Mesothelial cell of epicardium (in vitro differentiated cells): ENCODE measurements around the gene USP11. TPM values are rescaled to one million over a fixed set of nuclear protein-coding genes. Genes with fewer than 3 reads are reported as not detected.

ENCODE experiments used
- DNase-seq, 2 experiments: peaks; one replicate each; pipeline ENCODE4 v3.0.0; 2021; ENCODE audit warnings: low spot score in 2 of 2; ENCODE audit not compliant: unreplicated experiment in 2 of 2
- H3K27ac Mint-ChIP-seq: 2 replicates; pipeline ENCODE4 v1.8.0; 2021; ENCODE audit warnings: mixed read lengths
- H3K27me3 Mint-ChIP-seq: 2 replicates; pipeline ENCODE4 v1.8.0; 2021; ENCODE audit warnings: low read depth, mixed read lengths
- H3K36me3 Mint-ChIP-seq: 2 replicates; pipeline ENCODE4 v1.8.0; 2021; ENCODE audit warnings: mixed read lengths
- H3K4me1 Mint-ChIP-seq: 2 replicates; pipeline ENCODE4 v1.8.0; 2021; ENCODE audit warnings: mixed read lengths
- H3K4me3 Mint-ChIP-seq: 2 replicates; pipeline ENCODE4 v1.8.0; 2021; ENCODE audit warnings: mild to moderate bottlenecking, moderate library complexity, mixed read lengths
- H3K9me3 Mint-ChIP-seq: 2 replicates; pipeline ENCODE4 v1.8.0; 2021; ENCODE audit warnings: mixed read lengths
- total RNA-seq: library from RNA; stranded (reverse); gene quantifications from 3 replicates; pipeline ENCODE4 v1.2.1, GENCODE V29; 2021
- TF ChIP-seq, protein P1 (sequence below): fragments of 200-600 bp; sonication (generic); IDR thresholded peaks from one replicate; pipeline ENCODE4 v1.5.0; 2021; ENCODE audit warnings: antibody characterized with exemption; ENCODE audit not compliant: unreplicated experiment

Gene USP11
- total RNA-seq, 1 donor from 2014 or later = 315 TPM

DNA sequence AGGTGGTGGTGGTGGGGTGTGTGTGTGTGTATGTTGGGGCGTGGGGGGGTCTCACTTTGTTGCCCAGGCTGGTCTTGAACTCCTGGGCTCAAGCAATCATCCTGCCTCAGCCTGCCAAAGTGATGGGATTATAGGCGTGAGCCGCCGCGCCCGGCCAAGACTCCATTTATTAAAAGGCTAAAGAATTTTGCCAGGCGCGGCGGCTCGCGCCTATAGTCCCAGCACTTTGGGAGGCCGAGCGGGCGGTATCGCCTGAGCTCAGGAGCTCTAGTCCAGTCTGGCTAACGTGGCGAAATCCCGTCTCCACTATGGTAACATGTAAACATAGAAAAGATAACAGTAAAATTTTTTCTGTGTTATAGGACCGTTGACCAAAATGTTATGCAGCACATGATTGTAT lies 42.9 kb upstream of the USP11 start:
- no peak for DNase-seq
- no peaks in the 10 kb centered on the region for H3K27me3 Mint-ChIP-seq
- peaks cover 7% of the 10 kb centered on the region for H3K36me3 Mint-ChIP-seq
- TF ChIP-seq, protein P1, sequence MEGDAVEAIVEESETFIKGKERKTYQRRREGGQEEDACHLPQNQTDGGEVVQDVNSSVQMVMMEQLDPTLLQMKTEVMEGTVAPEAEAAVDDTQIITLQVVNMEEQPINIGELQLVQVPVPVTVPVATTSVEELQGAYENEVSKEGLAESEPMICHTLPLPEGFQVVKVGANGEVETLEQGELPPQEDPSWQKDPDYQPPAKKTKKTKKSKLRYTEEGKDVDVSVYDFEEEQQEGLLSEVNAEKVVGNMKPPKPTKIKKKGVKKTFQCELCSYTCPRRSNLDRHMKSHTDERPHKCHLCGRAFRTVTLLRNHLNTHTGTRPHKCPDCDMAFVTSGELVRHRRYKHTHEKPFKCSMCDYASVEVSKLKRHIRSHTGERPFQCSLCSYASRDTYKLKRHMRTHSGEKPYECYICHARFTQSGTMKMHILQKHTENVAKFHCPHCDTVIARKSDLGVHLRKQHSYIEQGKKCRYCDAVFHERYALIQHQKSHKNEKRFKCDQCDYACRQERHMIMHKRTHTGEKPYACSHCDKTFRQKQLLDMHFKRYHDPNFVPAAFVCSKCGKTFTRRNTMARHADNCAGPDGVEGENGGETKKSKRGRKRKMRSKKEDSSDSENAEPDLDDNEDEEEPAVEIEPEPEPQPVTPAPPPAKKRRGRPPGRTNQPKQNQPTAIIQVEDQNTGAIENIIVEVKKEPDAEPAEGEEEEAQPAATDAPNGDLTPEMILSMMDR = no peak
- H3K27ac Mint-ChIP-seq = no peak overlapping the region
- H3K4me1 Mint-ChIP-seq = peaks cover 18% of the 10 kb centered on the region
- no peaks in the 10 kb centered on the region for H3K9me3 Mint-ChIP-seq
- no peak overlapping the region for H3K4me3 Mint-ChIP-seq

DNA sequence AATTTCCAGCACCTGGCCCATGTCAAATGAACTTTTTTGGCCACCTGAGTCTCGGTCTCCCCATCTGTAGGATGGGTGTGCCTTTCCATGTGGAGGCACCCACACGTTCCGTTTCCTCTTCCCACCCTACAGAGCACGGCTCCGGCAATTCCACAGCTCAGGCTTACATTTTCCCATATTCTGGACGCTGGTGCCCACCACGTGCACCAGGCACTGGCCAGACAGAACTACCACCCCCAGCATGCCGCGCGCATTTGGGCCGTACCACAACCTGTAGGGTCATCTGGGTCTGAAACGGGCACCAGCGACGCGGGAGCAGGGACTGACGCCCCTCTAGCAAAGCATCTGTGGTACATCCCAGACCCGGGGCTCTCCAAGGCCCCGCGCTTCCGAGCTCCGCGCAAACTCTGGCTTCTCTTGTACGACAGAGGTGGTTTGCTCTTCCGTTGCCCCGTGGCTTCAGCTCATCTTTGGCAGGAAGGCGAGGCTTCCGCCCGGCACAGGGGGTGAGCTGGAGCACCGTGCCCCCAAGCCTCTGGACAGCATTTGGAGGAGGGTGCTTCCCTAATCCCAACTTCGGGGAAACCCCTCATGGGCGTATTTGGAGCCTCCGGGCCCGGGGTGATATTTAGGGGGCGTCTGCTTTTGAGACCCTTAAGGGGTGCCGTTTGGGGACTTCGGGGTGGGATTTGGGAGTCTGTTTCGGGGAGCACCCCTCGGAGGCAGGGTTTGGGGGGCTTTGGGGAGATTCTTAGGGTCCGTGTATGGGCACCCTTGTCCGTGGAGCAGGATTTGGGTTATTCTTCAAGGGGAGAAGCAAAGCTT lies 42.2 kb upstream of the USP11 start:
- H3K27me3 Mint-ChIP-seq = no peaks in the 10 kb centered on the region
- TF ChIP-seq, protein P1 = no peak
- peak overlapping the region; percentile 80 for H3K4me3 Mint-ChIP-seq

DNA sequence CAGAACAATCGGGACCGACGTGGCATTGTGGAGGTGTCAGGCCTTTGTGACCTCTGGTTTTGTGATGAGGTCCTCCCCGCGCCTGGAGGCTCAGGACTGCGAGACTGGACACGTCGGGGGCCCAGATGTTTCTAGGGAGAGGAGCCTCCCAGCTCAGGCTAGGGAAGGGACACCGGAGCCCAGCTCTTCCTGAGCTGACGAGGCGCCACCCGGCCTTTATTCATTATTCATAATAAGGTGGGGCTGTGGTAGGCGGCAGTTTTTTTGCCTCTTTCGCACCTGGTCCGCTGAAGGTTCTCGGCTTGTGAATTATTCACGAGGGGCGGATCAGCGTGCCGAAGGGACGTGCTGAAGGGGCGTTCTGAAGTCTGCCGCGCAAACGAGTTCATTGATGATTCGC lies 41.5 kb upstream of the USP11 start:
- no peak for DNase-seq
- Mint-ChIP-seq H3K36me3 (peaks cover 2% of the 10 kb centered on the region), H3K4me1 (peaks cover 32% of the 10 kb centered on the region), H3K9me3 (no peaks in the 10 kb centered on the region), H3K4me3 (peak overlapping the region; percentile 80), H3K27me3 (no peaks in the 10 kb centered on the region), H3K27ac (no peak overlapping the region)
- TF ChIP-seq, protein P1 = no peak

More for the DNA sequence above, 42.2 kb upstream of the USP11 start:
- Mint-ChIP-seq H3K36me3 (peaks cover 5% of the 10 kb centered on the region), H3K4me1 (peaks cover 25% of the 10 kb centered on the region), H3K27ac (peak overlapping the region; percentile 44), H3K9me3 (no peaks in the 10 kb centered on the region)
- peak; percentile 56 to 77 for DNase-seq

DNA sequence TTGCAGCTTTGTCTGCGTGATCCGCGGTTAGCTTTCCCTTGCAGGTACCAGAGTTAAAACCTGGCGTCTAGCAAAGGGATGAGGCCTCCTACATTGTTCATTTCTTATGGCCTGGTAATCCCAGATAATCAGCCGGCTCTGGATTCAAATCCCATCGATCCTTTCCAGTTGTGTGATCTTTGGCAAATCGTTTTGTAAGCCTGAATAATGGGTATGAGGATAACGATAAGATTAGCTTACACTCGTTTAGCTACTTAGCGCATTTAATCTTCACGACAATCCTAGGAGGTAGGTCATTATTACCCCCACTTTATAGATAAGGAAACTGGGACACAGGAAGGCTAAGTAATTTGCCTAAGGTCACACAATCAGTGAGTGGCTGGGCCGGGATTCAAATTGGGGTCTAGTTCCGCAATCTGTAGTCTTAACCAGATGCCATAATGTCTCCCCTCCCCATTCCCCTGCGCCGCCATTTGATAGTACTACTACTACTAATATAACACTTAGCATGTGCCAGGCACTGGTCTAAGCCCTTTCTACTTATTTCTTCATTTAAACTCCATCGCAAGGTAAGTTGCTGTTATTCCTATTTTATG lies 40.9 kb upstream of the USP11 start:
- no peaks in the 10 kb centered on the region for H3K9me3 Mint-ChIP-seq
- peaks cover 37% of the 10 kb centered on the region for H3K4me1 Mint-ChIP-seq
- no peaks in the 10 kb centered on the region for H3K36me3 Mint-ChIP-seq
- TF ChIP-seq, protein P1 = no peak
- no peaks in the 10 kb centered on the region for H3K27me3 Mint-ChIP-seq
- no peak overlapping the region for H3K27ac Mint-ChIP-seq
- H3K4me3 Mint-ChIP-seq = peak overlapping the region; percentile 80
- DNase-seq = no peak

DNA sequence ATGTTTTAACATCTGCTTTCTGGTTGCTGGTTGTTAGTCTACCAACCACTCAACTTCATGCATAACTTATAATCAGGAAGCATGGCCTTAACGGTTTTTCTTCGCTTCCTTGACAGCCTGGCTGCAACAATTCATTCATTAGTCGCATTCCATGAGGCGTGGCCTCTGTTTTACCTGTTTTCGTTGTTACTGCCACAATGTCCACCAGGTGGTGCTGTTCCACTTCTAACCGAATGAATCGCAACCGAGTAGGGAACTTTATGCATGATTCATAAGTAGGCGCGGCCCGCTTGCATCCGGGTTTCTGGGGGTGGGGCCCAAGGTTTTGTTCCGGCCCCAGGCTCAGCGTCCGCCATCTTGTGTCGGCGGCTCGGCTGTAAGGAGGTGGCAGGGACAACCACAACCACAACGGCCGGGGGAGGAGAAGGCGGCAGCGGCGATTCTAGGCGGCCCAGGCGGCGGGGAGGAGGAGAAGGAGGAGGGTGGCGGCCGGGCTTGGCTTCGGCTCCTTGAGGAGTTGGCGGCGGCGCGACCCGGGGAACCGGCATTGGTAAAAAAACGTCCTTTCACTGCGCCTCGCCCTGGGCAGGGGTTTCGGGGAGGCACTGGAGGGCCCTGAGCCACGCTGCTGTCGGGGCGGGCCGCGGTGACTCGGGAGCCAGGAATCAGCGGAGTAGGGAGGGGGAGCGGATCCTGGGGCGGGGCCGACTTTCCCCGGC lies 39.2 kb upstream of the USP11 start, which contains the start of gene UBA1:
Gene UBA1, plus strand, starts transcription at position 355 of the 719 bp plus-strand sequence. CDS start 4,974 bp downstream, outside the sequence.
- TF ChIP-seq, protein P1 = peak; percentile 97
- Mint-ChIP-seq H3K4me1 (peaks cover 55% of the 10 kb centered on the region), H3K9me3 (no peaks in the 10 kb centered on the region), H3K36me3 (peaks cover 12% of the 10 kb centered on the region), H3K4me3 (peak within 1 kb of the TSS; percentile 99), H3K27ac (peak within 1 kb of the TSS; percentile 100), H3K27me3 (no peaks in the 10 kb centered on the region)
- peak; percentile 95 to 98 for DNase-seq
